Activated CD4-positive, alpha-beta T cell treated with anti-CD3 and anti-CD28 coated beads for 36 hours (primary cell): ENCODE measurements around the gene SERPINI1. TPM values are rescaled to one million over a fixed set of nuclear protein-coding genes. Genes with fewer than 3 reads are reported as not detected.

Source experiments
- ATAC-seq: fragments of 200-7000 bp; cut with Tn5 transposase; one replicate; pipeline ENCODE4 v1.10.0; 2021; ENCODE audit warnings: mild to moderate bottlenecking, moderate library complexity
- CTCF ChIA-PET: fragments of 350-600 bp; sonication (Branson Sonifier 250); formaldehyde crosslinking; loops from one replicate; lab custom pipeline; 2021; ENCODE audit warnings: antibody characterized with exemption; lab: Charles Lee
- POLR2A ChIA-PET: fragments of 350-600 bp; sonication (Branson Sonifier 250); formaldehyde crosslinking; loops from one replicate; lab custom pipeline; 2021; ENCODE audit warnings: antibody characterized with exemption, inconsistent platforms; lab: Charles Lee
- DNase-seq: peaks from one replicate; pipeline ENCODE4 v3.0.0-alpha.2; 2020
- H3K27ac Mint-ChIP-seq: one replicate; pipeline ENCODE4 v1.8.0; 2021; ENCODE audit warnings: mixed read lengths
- H3K27me3 Mint-ChIP-seq: one replicate; pipeline ENCODE4 v1.8.0; 2021; ENCODE audit warnings: mixed read lengths
- H3K36me3 Mint-ChIP-seq: one replicate; pipeline ENCODE4 v1.8.0; 2021; ENCODE audit warnings: low read depth, mixed read lengths
- H3K4me1 Mint-ChIP-seq: one replicate; pipeline ENCODE4 v1.8.0; 2021; ENCODE audit warnings: mixed read lengths
- H3K4me3 Mint-ChIP-seq: one replicate; pipeline ENCODE4 v1.8.0; 2021; ENCODE audit warnings: mild to moderate bottlenecking, moderate library complexity, mixed read lengths
- H3K9me3 Mint-ChIP-seq: one replicate; pipeline ENCODE4 v1.8.0; 2021; ENCODE audit warnings: low read depth, mixed read lengths
- intact Hi-C, 2 experiments: fragments of 100-400 bp; cut with DNase I in 1 of 2; cut with micrococcal nuclease in 1 of 2; formaldehyde crosslinking; loops; one replicate each; pipeline versions ENCODE4 v1.14.2 to v1.15.1; 2022 to 2024; cut with DNase I, micrococcal nuclease
- total RNA-seq, 2 experiments: library from RNA; stranded (reverse); gene quantifications; one replicate each; pipeline ENCODE4 v1.2.3, GENCODE V29; 2021

The SERPINI1 gene
- total RNA-seq, 2 experiments from 2014 or later: 1.2 to 1.4 TPM

- H3K27me3 Mint-ChIP-seq: peaks cover 5% of the 10 kb centered on the region
- intact Hi-C loops: no loop called here
- DNase-seq: no peak
- ChIA-PET POLR2A (no interaction called here), CTCF (no interaction called here)
- no peaks in the 10 kb centered on the region for H3K9me3 Mint-ChIP-seq
- H3K27ac Mint-ChIP-seq: no peak overlapping the region
- H3K4me1 Mint-ChIP-seq: no peaks in the 10 kb centered on the region
- ATAC-seq: no peak
- no peaks in the 10 kb centered on the region for H3K36me3 Mint-ChIP-seq
- H3K4me3 Mint-ChIP-seq: no peak overlapping the region
Measured at GRCh38 chr3:167851749-167852148, 116.2 kb downstream of the SERPINI1 start.

- H3K36me3 Mint-ChIP-seq: no peaks in the 10 kb centered on the region
Measured at GRCh38 chr3:167852216-167852615, 116.7 kb downstream of the SERPINI1 start.

DNA sequence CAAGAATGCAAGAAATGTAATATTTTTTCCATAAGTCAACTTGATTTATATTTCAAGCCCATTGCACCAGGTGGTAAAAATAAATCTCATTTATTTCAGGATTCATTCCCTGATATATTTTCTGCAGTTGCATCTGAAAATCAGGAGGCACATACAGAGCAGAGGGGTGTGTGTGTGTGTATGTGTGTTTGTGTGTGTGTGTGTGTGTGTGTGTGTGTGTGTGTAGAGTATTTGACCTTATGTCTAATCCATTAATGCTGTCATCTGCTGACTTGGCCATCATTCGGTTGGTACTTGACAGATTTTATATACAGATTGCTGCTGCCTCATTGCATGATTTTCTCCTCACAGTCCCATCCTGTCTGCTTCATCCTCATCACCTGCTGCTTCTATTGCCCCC is 118.5 kb downstream of the SERPINI1 start:
- Mint-ChIP-seq H3K4me3 (no peak overlapping the region), H3K4me1 (no peaks in the 10 kb centered on the region), H3K27ac (no peak overlapping the region), H3K27me3 (peaks cover 4% of the 10 kb centered on the region), H3K9me3 (no peaks in the 10 kb centered on the region), H3K36me3 (no peaks in the 10 kb centered on the region)
- ChIA-PET POLR2A (no interaction called here), CTCF (interaction anchor here (1.2 kb wide), 1 partner anchor 28 kb away, joined by 5 read pairs; no protein-coding TSS in a partner anchor)
- ATAC-seq: no peak
- intact Hi-C loops: no loop called here
- DNase-seq: no peak

More at GRCh38 chr3:167852216-167852615, 116.7 kb downstream of the SERPINI1 start:
- DNase-seq (no peak), ATAC-seq (no peak)
- Mint-ChIP-seq H3K9me3 (no peaks in the 10 kb centered on the region), H3K27ac (no peak overlapping the region), H3K27me3 (peaks cover 5% of the 10 kb centered on the region), H3K4me1 (no peaks in the 10 kb centered on the region), H3K4me3 (no peak overlapping the region)
- intact Hi-C loops: no loop called here
- CTCF ChIA-PET: no interaction called here
- POLR2A ChIA-PET: no interaction called here

DNA sequence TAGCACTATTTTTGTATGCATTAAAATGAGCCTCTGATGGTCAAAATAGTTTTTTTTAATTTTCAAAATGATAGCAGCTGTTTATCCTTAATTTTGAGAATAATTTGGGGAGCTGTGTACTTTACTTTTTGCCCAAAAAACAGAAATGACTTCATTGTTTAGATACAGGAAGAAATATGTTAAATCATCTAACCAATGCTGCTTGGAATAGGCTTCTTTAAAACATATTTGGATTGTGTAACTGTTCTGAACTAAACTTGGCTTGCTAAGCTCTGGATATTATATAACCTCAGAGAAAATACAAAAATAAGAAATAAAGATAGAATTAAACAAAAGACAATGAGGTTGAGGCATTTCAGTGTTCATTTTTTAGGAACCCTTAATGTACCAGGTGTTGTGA is 119.3 kb downstream of the SERPINI1 start:
- H3K4me3 Mint-ChIP-seq: no peak overlapping the region
- no peaks in the 10 kb centered on the region for H3K36me3 Mint-ChIP-seq
- ChIA-PET POLR2A (no interaction called here), CTCF (interaction anchor here (1.2 kb wide), 1 partner anchor 27 kb away, joined by 5 read pairs; no protein-coding TSS in a partner anchor)
- no peaks in the 10 kb centered on the region for H3K9me3 Mint-ChIP-seq
- peaks cover 3% of the 10 kb centered on the region for H3K27me3 Mint-ChIP-seq
- intact Hi-C loops: no loop called here
- no peak for DNase-seq
- no peak for ATAC-seq
- H3K4me1 Mint-ChIP-seq: no peaks in the 10 kb centered on the region
- H3K27ac Mint-ChIP-seq: no peak overlapping the region

DNA sequence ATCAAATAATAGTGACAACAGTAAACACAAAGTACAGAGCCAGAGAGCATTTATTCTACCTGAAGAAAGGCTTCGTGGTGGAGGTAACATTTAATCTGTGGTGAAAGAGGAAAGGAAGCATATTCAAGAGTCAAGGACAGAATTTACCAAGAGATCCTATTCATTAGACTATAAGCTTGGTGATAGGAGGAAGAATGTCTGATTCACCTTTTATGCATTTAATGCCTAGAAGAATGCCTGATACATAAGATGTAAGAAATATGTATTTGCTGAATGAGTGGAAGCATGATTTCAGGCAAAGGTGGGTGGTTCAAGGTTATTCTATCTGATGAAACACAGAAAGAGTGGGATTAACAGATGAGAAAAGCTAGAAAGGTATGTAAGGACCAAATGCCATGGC is 119.8 kb downstream of the SERPINI1 start:
- H3K27me3 Mint-ChIP-seq: no peaks in the 10 kb centered on the region
- no peak for DNase-seq
- no peaks in the 10 kb centered on the region for H3K4me1 Mint-ChIP-seq
- POLR2A ChIA-PET: no interaction called here
- CTCF ChIA-PET: no interaction called here
- no peaks in the 10 kb centered on the region for H3K9me3 Mint-ChIP-seq
- H3K27ac Mint-ChIP-seq: no peak overlapping the region
- H3K4me3 Mint-ChIP-seq: no peak overlapping the region
- no peaks in the 10 kb centered on the region for H3K36me3 Mint-ChIP-seq
- intact Hi-C loops: no loop called here
- no peak for ATAC-seq

DNA sequence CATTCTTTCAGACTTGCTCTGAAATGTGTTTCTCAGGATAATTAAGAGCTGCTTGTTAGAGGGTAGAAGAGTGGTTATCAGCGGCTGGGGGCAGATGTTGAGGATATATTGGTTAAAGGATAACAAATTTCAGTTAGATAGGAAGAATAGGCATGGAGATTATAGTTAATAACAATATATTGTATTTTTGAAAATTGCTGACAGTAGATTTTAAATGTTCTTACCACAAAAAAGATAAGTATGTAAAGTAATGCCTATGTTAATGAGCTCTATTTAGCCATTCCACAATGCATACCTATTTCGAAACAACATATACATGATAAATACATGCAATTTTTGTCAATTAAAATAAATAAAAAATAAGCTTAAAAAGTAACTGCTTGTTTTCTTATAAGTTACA is 123.3 kb downstream of the SERPINI1 start:
- DNase-seq (no peak), ATAC-seq (no peak)
- Mint-ChIP-seq H3K27ac (no peak overlapping the region), H3K4me1 (no peaks in the 10 kb centered on the region), H3K36me3 (no peaks in the 10 kb centered on the region), H3K27me3 (no peaks in the 10 kb centered on the region), H3K4me3 (no peak overlapping the region), H3K9me3 (no peaks in the 10 kb centered on the region)
- intact Hi-C loops: no loop called here
- POLR2A ChIA-PET: no interaction called here
- CTCF ChIA-PET: interaction anchor here (1.2 to 1.3 kb wide), 2 partner anchors 13 to 23 kb away, joined by 3 to 4 read pairs; no protein-coding TSS in a partner anchor

- no peaks in the 10 kb centered on the region for H3K9me3 Mint-ChIP-seq
- intact Hi-C loops: no loop called here
- H3K4me1 Mint-ChIP-seq: no peaks in the 10 kb centered on the region
- CTCF ChIA-PET: interaction anchor here (1.2 to 1.3 kb wide), 2 partner anchors 12 to 22 kb away, joined by 3 to 4 read pairs; no protein-coding TSS in a partner anchor
- H3K27ac Mint-ChIP-seq: no peak overlapping the region
- no peaks in the 10 kb centered on the region for H3K36me3 Mint-ChIP-seq
- H3K4me3 Mint-ChIP-seq: no peak overlapping the region
- POLR2A ChIA-PET: no interaction called here
- no peak for ATAC-seq
- DNase-seq: no peak
- no peaks in the 10 kb centered on the region for H3K27me3 Mint-ChIP-seq
Measured at GRCh38 chr3:167859610-167860009, 124.1 kb downstream of the SERPINI1 start.

DNA sequence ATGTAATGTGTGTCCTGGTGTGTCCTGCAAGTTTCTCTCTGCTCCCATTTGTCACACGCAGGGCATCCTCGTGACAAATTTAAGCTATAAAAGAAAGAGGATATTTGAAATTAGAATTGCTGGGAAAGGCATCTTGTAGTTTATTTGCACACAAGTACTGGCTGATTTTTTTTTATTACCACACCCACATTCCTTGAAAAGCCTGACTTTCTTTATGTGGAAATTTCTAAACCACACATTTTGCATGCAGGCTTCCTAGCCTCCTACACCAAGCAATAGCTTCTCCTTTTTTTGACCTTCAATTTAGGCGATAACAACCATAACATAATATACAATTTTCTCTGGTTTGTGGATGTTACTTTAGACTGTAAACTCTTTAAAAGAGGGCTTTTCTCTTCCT is 126.1 kb downstream of the SERPINI1 start:
- ChIA-PET POLR2A (interaction anchor here (0.6 kb wide), 1 partner anchor 141 kb away, joined by 3 read pairs; no protein-coding TSS in a partner anchor), CTCF (interaction anchor here (1.2 to 1.3 kb wide), 2 partner anchors 20 to 21 kb away, joined by 3 to 4 read pairs; no protein-coding TSS in a partner anchor)
- Mint-ChIP-seq H3K27me3 (no peaks in the 10 kb centered on the region), H3K4me3 (no peak overlapping the region), H3K36me3 (no peaks in the 10 kb centered on the region), H3K4me1 (no peaks in the 10 kb centered on the region), H3K9me3 (no peaks in the 10 kb centered on the region), H3K27ac (no peak overlapping the region)
- no peak for ATAC-seq
- DNase-seq: no peak
- intact Hi-C loops: no loop called here

DNA sequence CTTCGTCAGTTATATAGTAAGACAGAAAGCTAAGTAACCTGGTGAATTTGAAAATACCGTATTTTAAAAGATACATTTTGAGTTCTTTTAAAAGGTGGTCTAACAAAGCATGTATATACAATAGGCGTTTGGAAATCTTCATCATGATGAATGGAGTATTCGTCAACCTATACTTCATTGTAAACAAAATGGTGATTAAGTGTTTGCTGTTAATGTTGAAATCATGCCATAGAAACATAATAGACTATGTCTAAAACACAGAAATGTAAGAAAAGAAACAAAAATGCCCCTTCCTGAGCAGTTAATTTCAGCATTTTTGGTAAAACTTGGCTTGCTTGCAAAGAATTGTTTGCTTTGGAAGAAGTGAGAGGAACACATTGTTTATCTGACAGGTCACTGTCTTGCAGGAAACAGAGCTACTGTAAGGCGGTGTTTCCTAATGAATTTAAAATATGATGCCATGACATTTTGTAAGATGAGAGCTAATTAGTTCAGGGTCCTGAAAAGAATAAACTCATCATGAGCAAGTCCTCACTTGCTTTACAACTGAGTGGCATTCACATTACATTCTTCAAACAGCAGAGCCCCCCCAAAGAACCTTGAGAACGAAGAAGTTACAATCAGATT is 126.7 kb downstream of the SERPINI1 start:
- H3K4me1 Mint-ChIP-seq: no peaks in the 10 kb centered on the region
- no peak for ATAC-seq
- H3K36me3 Mint-ChIP-seq: no peaks in the 10 kb centered on the region
- POLR2A ChIA-PET: interaction anchor here (0.6 kb wide), 1 partner anchor 142 kb away, joined by 3 read pairs; no protein-coding TSS in a partner anchor
- CTCF ChIA-PET: interaction anchor here (1.2 kb wide), 1 partner anchor 21 kb away, joined by 3 read pairs; no protein-coding TSS in a partner anchor
- intact Hi-C loops: no loop called here
- no peak overlapping the region for H3K27ac Mint-ChIP-seq
- no peaks in the 10 kb centered on the region for H3K9me3 Mint-ChIP-seq
- no peak for DNase-seq
- no peak overlapping the region for H3K4me3 Mint-ChIP-seq
- H3K27me3 Mint-ChIP-seq: no peaks in the 10 kb centered on the region

- ATAC-seq: no peak
- intact Hi-C loops: no loop called here
- Mint-ChIP-seq H3K27me3 (peaks cover 3% of the 10 kb centered on the region), H3K9me3 (no peaks in the 10 kb centered on the region), H3K27ac (no peak overlapping the region), H3K4me1 (no peaks in the 10 kb centered on the region), H3K4me3 (no peak overlapping the region), H3K36me3 (no peaks in the 10 kb centered on the region)
- ChIA-PET POLR2A (no interaction called here), CTCF (interaction anchor here (0.7 kb wide), 1 partner anchor 12 kb away, joined by 3 read pairs; no protein-coding TSS in a partner anchor)
- DNase-seq: no peak
Measured at GRCh38 chr3:167863811-167864551, 128.5 kb downstream of the SERPINI1 start.

DNA sequence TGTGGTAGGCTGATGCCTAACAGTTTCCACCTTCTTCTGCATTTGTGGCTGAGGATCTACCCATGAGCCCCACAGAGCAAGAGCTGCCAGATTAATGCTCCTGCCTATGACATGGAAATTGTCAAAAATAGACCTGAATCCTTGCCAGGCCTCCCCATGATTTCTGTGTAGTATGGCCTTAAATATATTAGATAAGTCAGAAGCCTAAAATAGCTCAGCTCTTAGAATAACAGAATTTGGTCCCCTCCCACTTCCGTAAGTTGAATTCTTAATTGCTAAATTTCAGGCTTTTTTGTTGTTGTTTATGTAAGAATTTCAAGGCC is 129.0 kb downstream of the SERPINI1 start:
- Mint-ChIP-seq H3K27me3 (peaks cover 3% of the 10 kb centered on the region), H3K4me3 (no peak overlapping the region), H3K4me1 (no peaks in the 10 kb centered on the region), H3K27ac (no peak overlapping the region), H3K36me3 (no peaks in the 10 kb centered on the region), H3K9me3 (no peaks in the 10 kb centered on the region)
- ChIA-PET POLR2A (no interaction called here), CTCF (interaction anchor here (0.7 kb wide), 1 partner anchor 12 kb away, joined by 3 read pairs; no protein-coding TSS in a partner anchor)
- intact Hi-C loops: no loop called here
- no peak for ATAC-seq
- DNase-seq: no peak

DNA sequence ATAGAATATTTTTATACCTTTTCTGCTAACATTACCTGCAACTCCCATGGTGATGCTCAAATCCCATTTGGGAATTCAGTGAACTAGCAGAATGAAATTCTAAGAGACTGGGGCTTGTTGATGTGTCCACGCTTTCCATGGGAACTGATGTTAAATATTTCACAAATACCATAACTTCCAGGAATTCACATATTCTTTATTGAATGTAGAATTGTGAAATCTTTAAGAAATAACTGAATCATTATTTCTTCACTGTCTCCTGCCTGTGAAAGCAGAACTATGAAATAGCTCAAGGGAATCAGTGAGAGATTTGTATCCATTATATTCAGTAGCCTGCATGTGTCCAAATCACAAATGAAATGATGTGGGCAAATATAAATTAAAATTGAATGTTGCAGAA is 130.8 kb downstream of the SERPINI1 start:
- CTCF ChIA-PET: no interaction called here
- intact Hi-C loops: no loop called here
- Mint-ChIP-seq H3K4me3 (no peak overlapping the region), H3K4me1 (no peaks in the 10 kb centered on the region), H3K27ac (no peak overlapping the region), H3K9me3 (no peaks in the 10 kb centered on the region), H3K27me3 (peaks cover 3% of the 10 kb centered on the region), H3K36me3 (no peaks in the 10 kb centered on the region)
- DNase-seq (no peak), ATAC-seq (no peak)
- POLR2A ChIA-PET: no interaction called here
